Measurements from ENCODE around the gene CHST1.

The CHST1 gene

GRCh38 chr11:45672593-45672992, 7.2 kb upstream of the CHST1 start:
- Mint-ChIP-seq H3K4me1 (peaks cover 12% of the 10 kb centered on the region), H3K4me3 (no peak overlapping the region), H3K27ac (no peak overlapping the region), H3K36me3 (ENCODE audit: low read depth) (no peaks in the 10 kb centered on the region), H3K9me3 (no peaks in the 10 kb centered on the region), H3K27me3 (ENCODE audit: low read depth) (peaks cover 31% of the 10 kb centered on the region)
- no peak for TF ChIP-seq CTCF (IDR thresholded peaks at IDR 0.05; ENCODE audit: unreplicated experiment in 3 of 3)

- H3K4me1 Mint-ChIP-seq = peaks cover 23% of the 10 kb centered on the region
- H3K4me3 Mint-ChIP-seq = no peak overlapping the region
- no peaks in the 10 kb centered on the region for H3K36me3 Mint-ChIP-seq (ENCODE audit: low read depth)
- no peaks in the 10 kb centered on the region for H3K9me3 Mint-ChIP-seq
- no peak for TF ChIP-seq CTCF (IDR thresholded peaks at IDR 0.05; ENCODE audit: unreplicated experiment in 3 of 3)
- H3K27me3 Mint-ChIP-seq (ENCODE audit: low read depth) = peaks cover 41% of the 10 kb centered on the region
- H3K27ac Mint-ChIP-seq = no peak overlapping the region
Observed at GRCh38 chr11:45671246-45672171, 6.1 kb upstream of the CHST1 start.

- H3K4me1 Mint-ChIP-seq = peaks cover 23% of the 10 kb centered on the region
- H3K27ac Mint-ChIP-seq = no peak overlapping the region
- H3K9me3 Mint-ChIP-seq = no peaks in the 10 kb centered on the region
- H3K27me3 Mint-ChIP-seq (ENCODE audit: low read depth) = peaks cover 44% of the 10 kb centered on the region
- no peaks in the 10 kb centered on the region for H3K36me3 Mint-ChIP-seq (ENCODE audit: low read depth)
- no peak for TF ChIP-seq CTCF (IDR thresholded peaks at IDR 0.05; ENCODE audit: unreplicated experiment in 3 of 3)
- no peak overlapping the region for H3K4me3 Mint-ChIP-seq
Observed at GRCh38 chr11:45670386-45671135, 5.1 kb upstream of the CHST1 start.

GRCh38 chr11:45669956-45670355, 4.5 kb upstream of the CHST1 start:
- H3K27ac Mint-ChIP-seq = no peak overlapping the region
- no peaks in the 10 kb centered on the region for H3K36me3 Mint-ChIP-seq (ENCODE audit: low read depth)
- peaks cover 41% of the 10 kb centered on the region for H3K27me3 Mint-ChIP-seq (ENCODE audit: low read depth)
- H3K4me3 Mint-ChIP-seq = no peak overlapping the region
- TF ChIP-seq CTCF (IDR thresholded peaks at IDR 0.05; ENCODE audit: unreplicated experiment in 3 of 3) = no peak
- H3K4me1 Mint-ChIP-seq = peaks cover 23% of the 10 kb centered on the region
- no peaks in the 10 kb centered on the region for H3K9me3 Mint-ChIP-seq

GRCh38 chr11:45669146-45669545, 3.7 kb upstream of the CHST1 start:
- Mint-ChIP-seq H3K36me3 (ENCODE audit: low read depth) (no peaks in the 10 kb centered on the region), H3K9me3 (no peaks in the 10 kb centered on the region), H3K27me3 (ENCODE audit: low read depth) (peaks cover 43% of the 10 kb centered on the region), H3K4me3 (peak overlapping the region in 1 of 3 experiments; percentile 59), H3K4me1 (peaks cover 23% of the 10 kb centered on the region), H3K27ac (no peak overlapping the region)
- no peak for TF ChIP-seq CTCF (IDR thresholded peaks at IDR 0.05; ENCODE audit: unreplicated experiment in 3 of 3)

Measured in nephron (organoid).